ENCODE results near the gene WNT5A.

- TF ChIP-seq POLR2AphosphoS5 (IDR thresholded peaks at IDR 0.05) = no peak
- TF ChIP-seq POLR2A (IDR thresholded peaks at IDR 0.05; ENCODE audit: low read depth) = no peak
Observed at GRCh38 chr3:55521738-55522421, 34.8 kb upstream of the WNT5A start.

All from esophagus muscularis mucosa (tissue), 2 donors.